ENCODE measurements around the gene NCOA1.

DNA sequence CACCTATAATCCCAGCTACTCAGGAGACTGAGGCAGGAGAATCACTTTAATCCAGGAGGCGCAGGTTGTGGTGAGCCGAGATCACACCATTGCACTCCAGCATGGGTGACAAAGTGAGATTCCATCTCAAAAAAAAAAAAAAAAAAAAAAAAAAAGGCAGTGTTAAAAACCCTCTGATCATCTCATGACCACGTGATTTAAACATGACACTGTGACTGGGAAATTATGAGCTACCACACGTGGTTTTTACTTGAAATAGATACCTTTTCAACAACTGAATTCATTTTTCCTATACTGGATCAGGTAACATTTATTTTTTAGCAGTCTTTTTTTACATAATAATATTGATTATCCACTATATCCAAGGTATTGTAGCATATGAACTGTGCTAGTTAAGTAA is 199.5 kb downstream of the NCOA1 start:
- TF ChIP-seq, protein P1, sequence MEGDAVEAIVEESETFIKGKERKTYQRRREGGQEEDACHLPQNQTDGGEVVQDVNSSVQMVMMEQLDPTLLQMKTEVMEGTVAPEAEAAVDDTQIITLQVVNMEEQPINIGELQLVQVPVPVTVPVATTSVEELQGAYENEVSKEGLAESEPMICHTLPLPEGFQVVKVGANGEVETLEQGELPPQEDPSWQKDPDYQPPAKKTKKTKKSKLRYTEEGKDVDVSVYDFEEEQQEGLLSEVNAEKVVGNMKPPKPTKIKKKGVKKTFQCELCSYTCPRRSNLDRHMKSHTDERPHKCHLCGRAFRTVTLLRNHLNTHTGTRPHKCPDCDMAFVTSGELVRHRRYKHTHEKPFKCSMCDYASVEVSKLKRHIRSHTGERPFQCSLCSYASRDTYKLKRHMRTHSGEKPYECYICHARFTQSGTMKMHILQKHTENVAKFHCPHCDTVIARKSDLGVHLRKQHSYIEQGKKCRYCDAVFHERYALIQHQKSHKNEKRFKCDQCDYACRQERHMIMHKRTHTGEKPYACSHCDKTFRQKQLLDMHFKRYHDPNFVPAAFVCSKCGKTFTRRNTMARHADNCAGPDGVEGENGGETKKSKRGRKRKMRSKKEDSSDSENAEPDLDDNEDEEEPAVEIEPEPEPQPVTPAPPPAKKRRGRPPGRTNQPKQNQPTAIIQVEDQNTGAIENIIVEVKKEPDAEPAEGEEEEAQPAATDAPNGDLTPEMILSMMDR (conservative IDR thresholded peaks at IDR 0.05): no peak
- TF ChIP-seq EZH2 (IDR thresholded peaks at IDR 0.05; ENCODE audit: low read depth): no peak
